ENCODE results near the gene ECSIT. TPM values are rescaled to one million over a fixed set of nuclear protein-coding genes. Genes with fewer than 3 reads are reported as not detected.

Gene ECSIT
- polyA plus RNA-seq, 1 of the 3 experiments (the other 2 are of a cell fraction), result 43.8 TPM

DNA sequence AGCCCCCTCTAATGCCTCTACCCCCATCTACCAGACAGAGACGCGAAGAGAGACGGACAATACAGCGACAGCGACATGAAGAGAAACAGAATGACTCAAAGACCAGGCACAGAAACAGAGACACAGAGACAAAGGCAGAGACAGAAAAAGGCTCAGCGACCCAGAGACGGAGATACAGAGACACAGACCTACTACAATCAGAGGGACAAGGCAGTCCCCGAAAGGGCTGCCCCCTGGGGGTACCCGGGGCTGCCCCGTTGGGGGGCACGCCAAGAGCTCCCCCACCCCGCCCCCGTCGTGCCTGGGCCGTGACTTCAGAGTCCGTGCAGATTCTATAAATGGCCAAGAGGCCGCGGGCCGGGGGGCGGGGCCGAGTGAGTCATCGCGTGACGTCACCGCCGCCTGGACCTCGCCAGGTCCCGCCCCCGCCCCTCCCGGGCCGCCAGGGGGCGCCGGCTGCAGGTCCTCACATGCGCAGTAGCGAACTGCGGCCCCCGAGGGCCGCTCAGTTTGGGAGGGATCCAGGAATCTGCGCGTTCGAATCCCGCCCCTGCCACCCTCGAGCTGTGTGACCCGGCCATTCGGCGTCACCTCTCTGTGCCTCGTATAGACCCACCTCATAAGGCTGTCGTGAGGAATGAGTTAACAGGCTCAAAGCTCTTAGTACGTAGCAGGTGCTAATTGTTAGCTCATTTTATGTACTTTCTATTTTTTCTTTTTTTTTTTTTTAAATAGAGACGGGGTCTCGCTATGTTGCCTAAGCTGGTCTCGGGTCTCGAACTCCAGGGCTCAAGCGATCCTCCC is 7.1 kb upstream of the ECSIT start:
- Histone ChIP-seq H3K4me2 (peak overlapping the region; percentile 56), H3K36me3 (replicated peaks in 1 of 2; ENCODE audit: control insufficient read depth in 1 of 2, insufficient read depth in 2 of 2, low read length in 1 of 2) (no peaks in the 10 kb centered on the region), H3K4me3 (ENCODE audit: low read depth in 2 of 2, low read length in 1 of 2) (peak overlapping the region; percentile 35 to 43; a peak in 3 of 4 replicates), H3K9me3 (no peaks in the 10 kb centered on the region), H3K9ac (peak overlapping the region; percentile 54), H4K20me1 (ENCODE audit: insufficient read depth) (no peaks in the 10 kb centered on the region; the same call in 1 of the 2 replicates), H3K4me1 (ENCODE audit: control insufficient read depth in 1 of 2, insufficient read depth in 2 of 2, low read depth in 1 of 2, low read length in 1 of 2) (peaks cover 13 to 16% of the 10 kb centered on the region in 2 experiments; a peak in 2 of 4 replicates), H3K27me3 (ENCODE audit: insufficient read depth) (no peaks in the 10 kb centered on the region), H2AFZ (ENCODE audit: low read depth) (peak overlapping the region; percentile 81), H3K27ac (ENCODE audit: low read depth in 2 of 2, low read length in 1 of 2) (peak overlapping the region; percentile 64 to 65; a peak in 3 of 4 replicates), H3K9me2 (no peaks in the 10 kb centered on the region), H3K79me2 (ENCODE audit: insufficient read depth) (no peaks in the 10 kb centered on the region), H3F3A (replicated peaks; ENCODE audit: insufficient read depth) (peaks cover 14% of the 10 kb centered on the region)
- 24% methylated on average over 19 of the region's 54 CpGs for WGBS (ENCODE audit: low lambda C conversion rate)
- CTCF ChIA-PET, result interaction anchor here (0.6 to 2.7 kb wide), 18 partner anchors 9 to 230 kb away, joined by 3 to 14 read pairs (median 4); partner anchors contain the start of genes CCDC159, ELOF1 and TMEM205
- peak; percentile 99 for DNase-seq
- POLR2A ChIA-PET, result interaction anchor here (1.0 kb wide), 1 partner anchor 10 kb away, joined by 5 read pairs; no protein-coding TSS in a partner anchor
- TF ChIP-seq TCF12 (IDR thresholded peaks at IDR 0.05) (peak; percentile 27; the same call in 1 of the 2 replicates), RCOR1 (IDR thresholded peaks at IDR 0.05; ENCODE audit: low read length) (peak; percentile 77; the same call in 1 of the 2 replicates), JUND (IDR thresholded peaks at IDR 0.05) (peak; percentile 86), POLR2AphosphoS5 (IDR thresholded peaks at IDR 0.05; ENCODE audit: low read depth, low read length) (peak; percentile 57; the same call in 1 of the 2 replicates), NFIC (IDR thresholded peaks at IDR 0.05; ENCODE audit: borderline replicate concordance) (peak; percentile 33), PBX3 (IDR thresholded peaks at IDR 0.05) (no peak), SMC3 (IDR thresholded peaks at IDR 0.05; ENCODE audit: low read depth, low read length) (peak; percentile 55; the same call in 1 of the 2 replicates), TAF1 (IDR thresholded peaks at IDR 0.05; ENCODE audit: borderline replicate concordance, low read depth, low read length) (peak; percentile 65; the same call in 1 of the 2 replicates), MXI1 (IDR thresholded peaks at IDR 0.05; ENCODE audit: low read depth, low read length) (0 out of 2 replicates have a peak, but pooled peaks have one; percentile 15), NRF1 (IDR thresholded peaks at IDR 0.05; ENCODE audit: low read depth, low read length) (peak; percentile 66), MAX (IDR thresholded peaks at IDR 0.05; ENCODE audit: low read depth) (peak; percentile 29; the same call in 1 of the 2 replicates), FOXM1 (IDR thresholded peaks at IDR 0.05; ENCODE audit: low read depth) (no peak), FOXJ3 (CRISPR knock-in tag; IDR thresholded peaks at IDR 0.05) (no peak), FOSL2 (IDR thresholded peaks at IDR 0.05; ENCODE audit: borderline replicate concordance, low read depth) (peak; percentile 95), SIN3A (IDR thresholded peaks at IDR 0.05; ENCODE audit: borderline replicate concordance, low read depth, low read length) (no peak), RAD21 (IDR thresholded peaks at IDR 0.05; ENCODE audit: low read length) (peak; percentile 38; the same call in 1 of the 2 replicates)
- TF ChIP-seq, protein P1, sequence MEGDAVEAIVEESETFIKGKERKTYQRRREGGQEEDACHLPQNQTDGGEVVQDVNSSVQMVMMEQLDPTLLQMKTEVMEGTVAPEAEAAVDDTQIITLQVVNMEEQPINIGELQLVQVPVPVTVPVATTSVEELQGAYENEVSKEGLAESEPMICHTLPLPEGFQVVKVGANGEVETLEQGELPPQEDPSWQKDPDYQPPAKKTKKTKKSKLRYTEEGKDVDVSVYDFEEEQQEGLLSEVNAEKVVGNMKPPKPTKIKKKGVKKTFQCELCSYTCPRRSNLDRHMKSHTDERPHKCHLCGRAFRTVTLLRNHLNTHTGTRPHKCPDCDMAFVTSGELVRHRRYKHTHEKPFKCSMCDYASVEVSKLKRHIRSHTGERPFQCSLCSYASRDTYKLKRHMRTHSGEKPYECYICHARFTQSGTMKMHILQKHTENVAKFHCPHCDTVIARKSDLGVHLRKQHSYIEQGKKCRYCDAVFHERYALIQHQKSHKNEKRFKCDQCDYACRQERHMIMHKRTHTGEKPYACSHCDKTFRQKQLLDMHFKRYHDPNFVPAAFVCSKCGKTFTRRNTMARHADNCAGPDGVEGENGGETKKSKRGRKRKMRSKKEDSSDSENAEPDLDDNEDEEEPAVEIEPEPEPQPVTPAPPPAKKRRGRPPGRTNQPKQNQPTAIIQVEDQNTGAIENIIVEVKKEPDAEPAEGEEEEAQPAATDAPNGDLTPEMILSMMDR (IDR thresholded peaks at IDR 0.05), result peak; percentile 85

All from SK-N-SH (cell line).